NCI-H526 treated with DMSO at 0.1 percent for 48 hours (cell line): ENCODE data around the gene PUSL1.

ENCODE experiments used
- DNase-seq: peaks from one replicate; lab custom pipeline; 2025; lab: John Stamatoyannopoulos, UW

Gene PUSL1

GRCh38 chr1:1307923-1308755 lies at the start of gene PUSL1, which contains the start of gene ACAP3:
TSS of gene PUSL1 (plus strand) at chr1:1308597. CDS start at chr1:1308644, 47 bp downstream.
TSS of gene ACAP3 (minus strand) at chr1:1307930. CDS start at chr1:1307815, 115 bp downstream.
- DNase-seq, result peak; percentile 79

- no peak for DNase-seq
Measured at GRCh38 chr1:1259119-1259488, 49.3 kb upstream of the PUSL1 start.

GRCh38 chr1:1259540-1259939 lies 48.9 kb upstream of the PUSL1 start:
- no peak for DNase-seq

GRCh38 chr1:1259951-1260600 lies 48.3 kb upstream of the PUSL1 start:
- no peak for DNase-seq

GRCh38 chr1:1260843-1261560 lies 47.4 kb upstream of the PUSL1 start:
- DNase-seq, result no peak

GRCh38 chr1:1262071-1262470 lies 46.3 kb upstream of the PUSL1 start:
- DNase-seq, result no peak

GRCh38 chr1:1262758-1263157 lies 45.6 kb upstream of the PUSL1 start:
- no peak for DNase-seq

- DNase-seq, result no peak
Measured at GRCh38 chr1:1264026-1264425, 44.4 kb upstream of the PUSL1 start.

- no peak for DNase-seq
Measured at GRCh38 chr1:1264868-1265272, 43.5 kb upstream of the PUSL1 start.

GRCh38 chr1:1267488-1268283 lies 40.7 kb upstream of the PUSL1 start:
- DNase-seq, result no peak

- DNase-seq, result no peak
Measured at GRCh38 chr1:1268284-1268682, 40.1 kb upstream of the PUSL1 start.

- no peak for DNase-seq
Measured at GRCh38 chr1:1270813-1271212, 37.6 kb upstream of the PUSL1 start.

- no peak for DNase-seq
Measured at GRCh38 chr1:1272341-1273208, 35.8 kb upstream of the PUSL1 start.

- no peak for DNase-seq
Measured at GRCh38 chr1:1273209-1273511, 35.2 kb upstream of the PUSL1 start.

- DNase-seq, result peak; percentile 69
Measured at GRCh38 chr1:1273512-1274298, 34.7 kb upstream of the PUSL1 start, which contains the start of gene UBE2J2. TSS of gene UBE2J2 (minus strand) at chr1:1273854. CDS start at chr1:1267992, 5,862 bp downstream.

GRCh38 chr1:1274299-1274930 lies 34.0 kb upstream of the PUSL1 start:
- DNase-seq, result no peak

GRCh38 chr1:1274931-1275431 lies 33.4 kb upstream of the PUSL1 start:
- no peak for DNase-seq

GRCh38 chr1:1275836-1276235 lies 32.6 kb upstream of the PUSL1 start:
- no peak for DNase-seq

GRCh38 chr1:1278620-1279019 lies 29.8 kb upstream of the PUSL1 start:
- no peak for DNase-seq

GRCh38 chr1:1279028-1279427 lies 29.4 kb upstream of the PUSL1 start:
- no peak for DNase-seq
